HG02970 (cell line): ENCODE data around the gene SLC9A9.

Source experiments
- ATAC-seq: cut with Tn5 transposase; IDR thresholded peaks from one replicate; pipeline ENCODE4 v1.9.1; 2021; ENCODE audit warnings: mild to moderate bottlenecking, moderate library complexity, moderate number of reproducible peaks; ENCODE audit not compliant: unreplicated experiment, low FRiP score

The SLC9A9 gene

GRCh38 chr3:143239031-143239430 is 609.2 kb downstream of the SLC9A9 start:
- no peak for ATAC-seq

DNA sequence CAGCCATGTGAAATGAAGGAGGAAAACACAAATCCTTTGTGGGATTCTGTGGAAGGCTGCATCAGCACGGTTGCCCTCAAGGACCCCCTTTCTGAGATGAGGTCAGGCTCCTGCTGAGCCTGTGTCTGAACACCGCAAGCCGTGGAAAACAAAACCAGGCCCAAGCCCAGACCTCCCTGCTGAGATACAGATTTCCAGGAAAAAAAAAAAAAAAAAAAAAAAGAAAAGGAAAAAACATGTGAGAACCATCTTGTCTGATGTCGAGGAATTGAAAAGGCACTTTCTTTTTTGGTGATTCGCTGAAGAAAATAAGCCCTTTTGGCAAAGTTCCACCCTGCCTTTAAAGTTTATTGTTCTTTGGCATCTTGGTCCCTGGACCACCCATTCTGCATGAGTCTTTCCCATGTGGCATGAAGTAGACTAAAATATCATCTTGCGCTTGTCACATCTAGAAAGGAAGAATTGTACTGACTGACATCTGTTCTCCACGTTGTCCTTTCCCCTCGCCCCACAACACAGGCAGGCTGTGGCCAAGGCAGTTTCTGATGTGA is 611.1 kb downstream of the SLC9A9 start:
- no peak for ATAC-seq

DNA sequence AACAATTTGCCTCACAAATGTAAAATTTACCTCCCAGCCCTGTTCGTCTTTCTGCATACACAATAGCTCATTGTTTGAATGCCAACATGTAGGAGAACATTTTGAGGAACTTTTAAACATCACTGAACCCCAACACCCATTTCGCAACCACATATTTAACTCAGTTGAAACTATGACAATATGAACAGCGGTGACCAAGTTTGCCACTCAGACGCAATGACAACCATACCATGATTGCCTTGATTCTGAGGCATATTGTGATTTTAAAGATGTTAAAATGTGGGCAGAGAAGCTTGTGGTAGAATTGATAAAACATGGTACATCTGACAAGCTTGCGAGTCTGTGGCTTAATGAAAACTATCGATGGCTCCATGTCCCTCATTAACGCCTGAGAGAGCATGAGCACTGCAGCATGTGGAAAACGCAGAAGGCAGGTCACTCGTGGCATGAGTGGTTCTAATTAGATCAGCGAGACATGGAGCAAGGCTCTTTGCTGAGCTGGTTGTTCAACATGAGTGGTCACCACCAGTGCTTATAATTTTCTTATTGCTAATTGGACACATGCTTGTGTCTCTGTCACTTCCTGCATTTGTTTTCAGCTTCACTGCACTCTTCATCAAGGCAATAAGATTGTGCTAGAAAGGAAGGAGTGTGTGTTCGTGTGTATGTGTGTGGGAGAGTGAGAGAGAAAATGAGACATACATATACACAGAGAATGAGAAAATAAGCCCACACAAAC is 611.9 kb downstream of the SLC9A9 start:
- no peak for ATAC-seq

DNA sequence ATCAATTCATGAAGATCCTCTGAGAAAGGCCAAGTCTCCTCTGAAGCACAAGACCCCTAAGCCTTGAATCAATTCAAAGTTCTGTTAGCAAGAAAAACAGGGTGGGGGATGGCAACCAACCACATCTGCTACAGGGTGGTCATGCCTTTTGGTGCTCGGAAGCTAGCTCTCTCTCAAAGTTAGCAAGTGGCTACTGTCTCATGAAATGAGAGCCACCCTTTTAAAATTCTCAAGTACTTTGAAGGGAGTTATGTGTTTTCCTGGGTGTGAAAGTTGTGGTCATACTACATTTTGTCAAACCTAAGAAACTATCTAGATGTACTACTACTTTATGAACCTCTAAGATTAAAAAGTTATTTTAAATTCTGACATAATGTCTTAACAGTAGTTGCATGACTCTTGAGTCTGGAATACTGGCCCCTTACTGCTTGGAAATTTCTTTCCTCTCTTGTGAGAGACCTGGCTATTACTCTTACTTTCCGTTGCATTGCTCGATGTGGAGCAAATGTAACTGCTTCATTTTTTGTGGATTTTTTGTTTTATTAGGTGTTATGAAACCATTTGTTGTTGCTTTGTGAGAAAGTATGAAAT is 612.6 kb downstream of the SLC9A9 start:
- no peak for ATAC-seq

DNA sequence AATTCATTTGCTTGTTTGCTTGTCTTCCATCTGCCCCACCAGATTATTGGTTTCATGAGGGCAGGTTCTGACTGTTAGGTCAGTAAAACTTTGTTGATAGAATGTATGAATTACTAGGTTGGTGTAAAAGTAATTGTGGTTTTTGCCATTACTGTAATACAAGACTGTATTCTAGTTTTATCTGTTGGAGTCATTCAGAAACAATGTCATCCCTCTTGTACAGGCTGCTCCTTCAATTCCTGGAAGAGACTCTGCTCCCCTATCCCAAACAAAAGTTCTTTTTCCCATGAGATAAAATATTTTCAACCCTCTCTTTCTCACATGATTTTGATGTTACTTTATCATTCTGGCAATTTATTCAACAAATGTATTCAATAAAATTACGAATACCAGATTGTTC is 613.7 kb downstream of the SLC9A9 start:
- no peak for ATAC-seq

- ATAC-seq: no peak
Observed at GRCh38 chr3:143232981-143233380, 615.3 kb downstream of the SLC9A9 start.

GRCh38 chr3:143228405-143228804 is 619.9 kb downstream of the SLC9A9 start:
- ATAC-seq: no peak

GRCh38 chr3:143226678-143227291 is 621.5 kb downstream of the SLC9A9 start:
- no peak for ATAC-seq

- ATAC-seq: no peak
Observed at GRCh38 chr3:143224716-143225115, 623.6 kb downstream of the SLC9A9 start.

- ATAC-seq: no peak
Observed at GRCh38 chr3:143222981-143223380, 625.3 kb downstream of the SLC9A9 start.

GRCh38 chr3:143222505-143222904 is 625.8 kb downstream of the SLC9A9 start:
- ATAC-seq: no peak

DNA sequence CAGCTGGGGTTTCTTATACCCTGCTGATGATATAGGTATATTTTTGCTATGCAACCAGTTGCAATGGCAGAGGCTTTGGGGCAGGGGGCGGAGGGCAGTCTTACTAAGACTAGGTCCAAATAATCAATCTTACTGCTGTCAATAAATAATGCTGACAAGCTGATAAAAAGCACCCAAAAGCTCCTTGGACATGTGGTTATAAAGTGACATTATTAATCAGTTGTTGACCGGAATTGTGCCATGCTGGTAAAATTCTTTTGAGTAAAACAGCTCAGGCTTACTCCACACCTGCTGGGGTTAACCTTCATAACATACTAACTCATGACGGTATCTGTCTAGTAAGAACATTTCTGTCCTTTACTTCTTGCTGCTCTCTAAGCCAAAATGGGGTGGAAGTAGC is 626.8 kb downstream of the SLC9A9 start:
- ATAC-seq: no peak

DNA sequence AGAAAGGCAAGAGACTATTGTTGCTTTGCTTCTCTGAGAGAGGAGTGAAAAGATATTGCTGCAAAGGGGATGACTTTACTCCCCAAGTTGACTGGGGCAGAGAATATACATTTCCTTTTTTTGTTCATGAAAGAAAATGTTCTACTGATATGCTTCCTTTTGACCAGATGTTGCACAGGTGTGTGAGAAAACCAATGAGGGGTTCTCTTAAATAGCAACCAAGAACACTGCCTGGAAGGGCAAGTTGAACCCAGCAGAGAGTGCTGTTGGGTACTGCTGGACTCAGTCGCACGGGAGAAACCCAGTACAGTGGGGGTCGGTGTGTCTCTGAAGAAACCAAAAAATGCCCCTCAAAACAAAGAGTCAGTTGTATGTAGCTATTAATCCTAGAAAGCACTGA is 627.5 kb downstream of the SLC9A9 start:
- no peak for ATAC-seq

- ATAC-seq: no peak
Observed at GRCh38 chr3:143218166-143218835, 630.0 kb downstream of the SLC9A9 start.

- no peak for ATAC-seq
Observed at GRCh38 chr3:143217283-143217682, 631.0 kb downstream of the SLC9A9 start.

- no peak for ATAC-seq
Observed at GRCh38 chr3:143216709-143217182, 631.5 kb downstream of the SLC9A9 start.
